GM21423 (cell line): ENCODE results near the gene TRMU.

Source experiments
- ATAC-seq: cut with Tn5 transposase; IDR thresholded peaks from one replicate; pipeline ENCODE4 v1.9.1; 2021; ENCODE audit warnings: mild to moderate bottlenecking, moderate library complexity; ENCODE audit not compliant: unreplicated experiment

Gene TRMU

GRCh38 chr22:46355369-46355995 is 20.0 kb downstream of the TRMU start:
- ATAC-seq: no peak

- no peak for ATAC-seq
Observed at GRCh38 chr22:46355996-46356471, 20.5 kb downstream of the TRMU start.

- ATAC-seq: no peak
Observed at GRCh38 chr22:46356496-46357480, 21.3 kb downstream of the TRMU start.

GRCh38 chr22:46357711-46358520 is 22.4 kb downstream of the TRMU start:
- ATAC-seq: no peak

- ATAC-seq: no peak
Observed at GRCh38 chr22:46358766-46359165, 23.3 kb downstream of the TRMU start.

GRCh38 chr22:46359362-46359761 is 23.8 kb downstream of the TRMU start:
- ATAC-seq: no peak

GRCh38 chr22:46360097-46360496 is 24.6 kb downstream of the TRMU start:
- ATAC-seq: no peak

- no peak for ATAC-seq
Observed at GRCh38 chr22:46360891-46361290, 25.4 kb downstream of the TRMU start.

GRCh38 chr22:46361826-46362202 is 26.3 kb downstream of the TRMU start:
- ATAC-seq: no peak

GRCh38 chr22:46362203-46362933 is 26.9 kb downstream of the TRMU start:
- ATAC-seq: no peak

GRCh38 chr22:46362934-46363515 is 27.5 kb downstream of the TRMU start:
- ATAC-seq: no peak

GRCh38 chr22:46363611-46364321 is 28.3 kb downstream of the TRMU start:
- no peak for ATAC-seq

- no peak for ATAC-seq
Observed at GRCh38 chr22:46364341-46365165, 29.0 kb downstream of the TRMU start.

- no peak for ATAC-seq
Observed at GRCh38 chr22:46365166-46365624, 29.7 kb downstream of the TRMU start.

- no peak for ATAC-seq
Observed at GRCh38 chr22:46366327-46366731, 30.8 kb downstream of the TRMU start.

GRCh38 chr22:46366801-46367706 is 31.5 kb downstream of the TRMU start:
- ATAC-seq: no peak

- ATAC-seq: no peak
Observed at GRCh38 chr22:46367707-46368191, 32.2 kb downstream of the TRMU start.
